GM18520 (cell line): ENCODE measurements around the gene SCGB1C1.
A peak's percentile ranks its signal among the peaks of the same experiment; 100 is the strongest.

Experiments
- ATAC-seq: cut with Tn5 transposase; IDR thresholded peaks from one replicate; pipeline ENCODE4 v1.9.1; 2021; ENCODE audit not compliant: unreplicated experiment

Gene SCGB1C1

DNA sequence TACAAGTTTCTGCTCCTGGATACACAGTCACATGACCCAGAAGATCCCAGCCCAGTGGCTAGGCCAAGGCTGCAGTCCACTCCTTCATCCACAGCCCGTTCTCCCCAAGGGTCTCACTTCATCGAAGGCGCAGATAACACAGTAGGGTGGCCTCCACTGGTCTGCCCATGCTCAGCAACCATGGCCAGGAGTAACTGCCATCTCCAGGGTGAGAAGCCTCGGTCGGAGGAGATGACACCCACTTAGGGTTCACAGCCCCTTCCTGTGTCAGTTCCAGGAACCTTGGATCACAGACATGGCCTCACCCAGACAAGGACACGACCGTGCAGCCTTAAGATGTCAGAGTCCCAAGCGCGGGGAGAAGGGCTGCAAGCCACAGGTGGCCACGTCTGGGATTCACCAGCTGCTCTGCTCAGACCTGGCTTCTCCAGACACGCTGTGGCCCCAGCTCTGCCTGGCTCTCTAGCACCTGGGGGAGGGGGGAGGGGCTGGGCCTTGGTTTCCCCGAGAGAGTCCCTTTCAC lies 11.8 kb downstream of the SCGB1C1 start:
- no peak for ATAC-seq

- no peak for ATAC-seq
Observed at GRCh38 chr11:205221-206001, 12.5 kb downstream of the SCGB1C1 start.

DNA sequence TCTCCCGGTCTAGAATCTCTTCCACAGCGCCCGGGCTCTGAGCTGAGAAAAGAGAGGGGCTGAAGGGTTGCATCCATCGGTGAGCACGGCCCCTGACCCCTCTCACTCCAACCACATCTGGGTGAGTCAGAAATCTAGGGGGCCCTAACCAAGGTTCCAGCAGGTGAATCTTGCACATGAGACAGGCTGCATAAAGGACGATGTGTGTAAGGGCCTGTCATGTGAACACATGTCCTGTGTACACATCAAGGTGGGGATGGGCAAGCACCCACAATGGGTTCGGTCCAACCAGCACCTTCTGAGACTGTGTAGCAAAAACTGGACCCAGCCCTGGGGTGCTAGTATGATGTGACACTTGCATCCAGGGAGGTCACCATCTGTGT lies 13.1 kb downstream of the SCGB1C1 start:
- no peak for ATAC-seq

DNA sequence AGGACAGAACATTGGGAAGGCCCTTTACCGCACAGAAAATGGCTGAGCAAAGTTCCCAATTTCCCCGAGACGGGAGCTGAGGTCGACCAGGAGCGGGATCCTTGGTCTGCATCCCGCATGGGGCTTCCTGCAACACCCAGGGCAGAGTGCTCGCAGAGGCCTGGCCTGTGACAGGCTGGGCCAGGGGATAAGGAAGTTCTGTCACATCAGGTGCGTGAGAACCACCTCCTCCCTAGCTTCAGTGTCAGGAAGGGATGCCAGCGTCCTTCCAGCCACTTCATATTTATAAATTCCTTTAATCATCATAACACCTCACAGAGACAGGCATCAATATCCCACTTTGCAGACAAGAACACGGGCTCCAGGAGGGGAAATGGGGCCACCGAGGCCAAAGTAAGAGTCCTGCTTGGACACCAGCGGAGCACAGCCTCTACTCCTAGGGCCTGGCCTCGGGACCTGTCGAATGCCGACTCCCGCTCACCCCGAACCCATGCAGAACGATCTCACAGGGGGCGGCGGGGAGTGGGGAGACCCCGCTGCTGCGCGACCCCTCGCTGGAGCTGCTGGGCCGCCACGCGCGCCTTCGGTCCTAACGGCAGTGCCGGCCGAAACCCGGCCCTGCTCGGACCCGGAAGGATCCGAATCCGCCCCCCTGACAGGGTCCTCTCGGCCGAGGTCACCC lies 13.8 kb downstream of the SCGB1C1 start:
- peak; percentile 6 for ATAC-seq

DNA sequence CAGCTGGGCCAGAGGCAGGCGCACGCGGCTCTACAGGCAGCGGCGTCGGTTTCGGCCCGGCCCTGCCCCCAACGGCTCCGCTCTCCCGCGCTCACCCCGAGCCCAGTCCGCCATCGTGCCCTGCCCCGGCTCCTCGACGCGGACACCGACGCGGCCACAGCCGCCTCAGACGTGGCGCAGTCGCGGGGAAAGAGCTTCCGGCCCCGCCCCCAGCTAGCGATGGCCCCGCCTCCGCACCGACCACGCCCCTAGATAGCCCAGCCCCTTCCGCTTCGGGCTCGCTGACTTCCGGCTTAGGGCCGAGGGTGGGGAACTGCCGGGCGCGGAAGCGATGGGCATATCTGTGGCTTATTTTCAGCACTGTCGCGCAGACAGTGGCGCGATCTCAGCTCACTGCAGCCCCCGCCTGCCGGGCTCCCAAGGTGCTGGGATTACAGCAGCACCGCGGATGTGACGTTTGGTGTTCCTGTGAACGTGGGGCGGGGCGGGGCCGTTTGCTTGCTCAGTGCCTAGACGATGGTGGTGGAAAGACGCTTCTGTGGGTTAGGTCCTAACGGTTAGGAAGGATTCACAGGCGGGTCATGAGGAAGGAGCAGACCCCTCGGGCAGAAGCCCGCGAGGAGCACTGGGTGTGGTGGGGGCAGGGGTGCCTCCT lies 14.5 kb downstream of the SCGB1C1 start, which contains the start of the genes BET1L and RIC8A:
Gene BET1L (minus strand): TSS at position 192 of the 655 bp plus-strand sequence. CDS start 78 bp downstream, at position 114.
Gene RIC8A (plus strand): TSS at position 501 of the 655 bp plus-strand sequence. CDS start 1,147 bp downstream, outside the sequence.
- peak; percentile 77 for ATAC-seq

GRCh38 chr11:207863-208180 lies 14.9 kb downstream of the SCGB1C1 start:
- ATAC-seq, result no peak

DNA sequence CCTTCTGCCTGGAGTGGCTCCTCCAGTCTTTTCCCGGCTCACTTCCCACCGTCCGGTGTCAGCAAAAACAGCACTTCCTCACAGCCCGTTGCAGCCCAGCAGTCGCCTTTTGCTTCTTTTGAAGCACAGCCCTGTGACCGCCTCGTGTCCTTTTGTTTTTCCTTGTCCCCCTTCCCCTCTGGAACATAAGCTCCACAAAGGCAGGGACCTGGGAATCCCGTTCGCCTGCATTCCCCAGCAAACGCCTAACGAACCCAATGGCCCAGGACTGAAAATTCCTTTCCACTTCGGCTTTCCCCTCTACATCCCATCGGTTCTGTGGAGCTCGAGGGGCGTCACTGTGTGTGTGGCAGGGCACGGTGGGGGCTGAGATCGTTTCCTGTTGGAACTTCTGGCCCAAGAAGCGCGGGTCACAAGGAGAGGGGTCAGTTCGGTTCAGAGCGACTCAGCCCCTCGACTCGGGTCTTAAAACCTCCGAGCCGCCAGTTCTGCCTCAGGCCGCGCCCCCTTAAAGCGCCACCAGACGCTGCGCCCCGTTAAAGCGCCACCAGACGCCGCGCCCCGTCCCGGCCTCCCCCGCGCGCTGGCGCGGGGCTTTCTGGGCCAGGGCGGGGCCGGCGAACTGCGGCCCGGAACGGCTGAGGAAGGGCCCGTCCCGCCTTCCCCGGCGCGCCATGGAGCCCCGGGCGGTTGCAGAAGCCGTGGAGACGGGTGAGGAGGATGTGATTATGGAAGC lies 15.5 kb downstream of the SCGB1C1 start:
- no peak for ATAC-seq

GRCh38 chr11:208917-209260 lies 16.0 kb downstream of the SCGB1C1 start:
- ATAC-seq, result no peak

DNA sequence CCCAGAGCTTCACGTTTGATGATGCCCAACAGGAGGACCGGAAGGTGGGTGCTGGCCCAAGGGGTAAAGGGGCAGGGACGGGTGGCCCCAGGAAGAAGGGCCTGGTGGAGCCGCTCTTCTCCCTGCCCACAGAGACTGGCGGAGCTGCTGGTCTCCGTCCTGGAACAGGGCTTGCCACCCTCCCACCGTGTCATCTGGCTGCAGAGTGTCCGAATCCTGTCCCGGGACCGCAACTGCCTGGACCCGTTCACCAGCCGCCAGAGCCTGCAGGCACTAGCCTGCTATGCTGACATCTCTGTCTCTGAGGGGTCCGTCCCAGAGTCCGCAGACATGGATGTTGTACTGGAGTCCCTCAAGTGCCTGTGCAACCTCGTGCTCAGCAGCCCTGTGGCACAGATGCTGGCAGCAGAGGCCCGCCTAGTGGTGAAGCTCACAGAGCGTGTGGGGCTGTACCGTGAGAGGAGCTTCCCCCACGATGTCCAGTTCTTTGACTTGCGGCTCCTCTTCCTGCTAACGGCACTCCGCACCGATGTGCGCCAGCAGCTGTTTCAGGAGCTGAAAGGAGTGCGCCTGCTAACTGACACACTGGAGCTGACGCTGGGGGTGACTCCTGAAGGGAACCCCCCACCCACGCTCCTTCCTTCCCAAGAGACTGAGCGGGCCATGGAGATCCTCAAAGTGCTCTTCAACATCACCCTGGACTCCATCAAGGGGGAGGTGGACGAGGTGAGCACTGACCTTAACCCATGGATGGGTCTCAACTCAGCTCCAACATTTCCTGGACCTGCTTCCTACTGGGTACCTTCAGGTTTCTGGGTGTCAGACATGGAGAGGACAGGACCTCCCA lies 16.6 kb downstream of the SCGB1C1 start:
- ATAC-seq, result no peak

DNA sequence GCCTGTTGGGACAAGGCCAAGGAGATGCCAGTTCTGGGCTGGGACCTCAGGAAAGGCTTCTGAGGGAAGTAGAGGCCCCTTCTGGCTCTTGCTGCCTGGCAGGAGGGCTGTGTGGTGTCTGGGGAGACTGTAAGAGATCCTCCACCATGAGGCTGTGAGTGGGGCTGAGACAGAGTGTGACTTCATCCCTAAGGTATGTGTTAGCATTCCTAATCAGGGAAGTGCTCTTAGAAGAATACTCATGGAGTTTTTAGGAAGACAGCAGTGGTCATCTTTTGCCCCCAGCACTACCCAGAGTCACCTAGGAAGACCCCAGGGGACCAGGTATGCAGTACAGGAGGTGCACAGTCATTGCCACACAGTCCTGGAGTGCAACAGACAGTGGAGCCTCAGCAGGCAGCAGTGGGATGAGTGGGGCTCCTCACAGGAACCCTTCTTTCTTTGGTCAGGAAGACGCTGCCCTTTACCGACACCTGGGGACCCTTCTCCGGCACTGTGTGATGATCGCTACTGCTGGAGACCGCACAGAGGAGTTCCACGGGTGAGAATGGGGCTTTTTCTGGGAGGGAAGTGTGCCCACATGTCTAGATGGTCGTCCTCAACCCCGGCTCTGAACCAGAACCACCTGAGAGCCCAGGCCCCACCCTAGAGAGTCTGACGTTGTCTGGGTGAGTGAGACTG lies 17.4 kb downstream of the SCGB1C1 start:
- no peak for ATAC-seq

DNA sequence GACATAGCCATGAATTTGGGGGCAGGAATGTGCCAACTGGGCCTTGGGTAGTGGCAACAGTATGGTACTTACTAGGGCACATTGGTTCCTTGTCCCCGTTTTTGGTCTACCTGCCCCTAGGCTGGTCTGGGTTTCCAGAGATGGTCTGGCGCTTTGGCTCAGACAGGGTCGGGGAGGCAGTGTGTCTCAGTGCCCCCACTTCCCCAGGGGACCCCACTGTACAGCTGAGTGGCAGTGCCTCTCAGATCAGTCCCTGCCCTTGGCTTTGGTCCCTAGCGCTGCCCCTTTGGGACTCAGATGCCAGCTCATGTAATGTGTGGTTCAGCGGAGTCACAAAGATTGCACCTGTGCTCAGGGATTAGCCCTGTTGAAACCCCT lies 17.9 kb downstream of the SCGB1C1 start:
- ATAC-seq, result no peak

- ATAC-seq, result no peak
Observed at GRCh38 chr11:211295-211694, 18.4 kb downstream of the SCGB1C1 start.

DNA sequence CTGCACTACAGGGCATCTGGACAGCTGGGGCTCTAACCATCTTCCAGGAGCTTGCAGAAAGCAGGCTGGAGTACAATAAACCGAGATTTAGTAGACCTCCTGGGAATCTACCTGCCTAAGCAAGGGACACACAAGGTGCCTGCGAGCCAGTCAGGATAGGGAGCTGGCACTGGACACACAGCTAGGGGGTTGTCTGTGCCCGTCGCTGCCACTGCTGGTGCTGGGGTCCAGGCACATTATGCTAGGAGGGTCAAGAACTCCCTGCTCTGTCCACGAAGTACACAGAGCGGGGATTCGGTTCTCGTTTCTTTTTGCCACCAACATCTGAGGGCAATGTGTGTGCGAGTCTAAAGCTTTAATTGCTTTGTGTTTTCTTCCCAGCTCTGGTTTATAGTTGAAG lies 18.9 kb downstream of the SCGB1C1 start:
- no peak for ATAC-seq

DNA sequence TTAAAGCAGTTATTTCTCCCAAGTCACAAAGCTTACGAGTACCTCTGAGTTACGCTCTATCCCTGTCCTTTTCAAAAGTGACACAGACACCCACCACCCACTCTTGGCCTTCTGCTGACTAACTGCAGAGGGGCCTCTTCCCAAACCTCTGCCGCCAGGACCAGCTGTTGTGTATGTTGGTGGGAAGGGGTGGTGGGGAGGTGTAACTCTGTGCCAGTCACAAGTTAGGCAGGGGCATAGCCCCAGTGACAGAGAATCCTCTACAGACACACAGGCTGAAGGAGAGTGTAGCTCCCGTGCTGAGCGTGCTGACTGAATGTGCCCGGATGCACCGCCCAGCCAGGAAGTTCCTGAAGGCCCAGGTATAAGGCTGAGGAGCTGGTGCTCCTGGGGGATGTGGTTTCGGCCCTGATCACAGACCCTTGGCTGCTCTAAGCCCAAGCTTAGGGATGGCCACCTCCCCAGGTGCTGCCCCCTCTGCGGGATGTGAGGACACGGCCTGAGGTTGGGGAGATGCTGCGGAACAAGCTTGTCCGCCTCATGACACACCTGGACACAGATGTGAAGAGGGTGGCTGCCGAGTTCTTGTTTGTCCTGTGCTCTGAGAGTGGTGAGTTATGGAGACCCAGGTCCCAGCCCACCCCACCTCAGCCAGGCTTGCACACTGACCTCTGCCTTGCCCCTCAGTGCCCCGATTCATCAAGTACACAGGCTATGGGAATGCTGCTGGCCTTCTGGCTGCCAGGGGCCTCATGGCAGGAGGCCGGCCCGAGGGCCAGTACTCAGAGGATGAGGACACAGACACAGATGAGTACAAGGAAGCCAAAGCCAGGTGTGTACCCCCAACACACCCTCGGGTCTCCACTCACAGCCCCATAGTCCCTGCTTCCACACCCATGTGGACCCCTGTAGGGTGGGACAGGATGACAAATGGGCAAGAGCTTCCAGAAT lies 19.5 kb downstream of the SCGB1C1 start:
- no peak for ATAC-seq

DNA sequence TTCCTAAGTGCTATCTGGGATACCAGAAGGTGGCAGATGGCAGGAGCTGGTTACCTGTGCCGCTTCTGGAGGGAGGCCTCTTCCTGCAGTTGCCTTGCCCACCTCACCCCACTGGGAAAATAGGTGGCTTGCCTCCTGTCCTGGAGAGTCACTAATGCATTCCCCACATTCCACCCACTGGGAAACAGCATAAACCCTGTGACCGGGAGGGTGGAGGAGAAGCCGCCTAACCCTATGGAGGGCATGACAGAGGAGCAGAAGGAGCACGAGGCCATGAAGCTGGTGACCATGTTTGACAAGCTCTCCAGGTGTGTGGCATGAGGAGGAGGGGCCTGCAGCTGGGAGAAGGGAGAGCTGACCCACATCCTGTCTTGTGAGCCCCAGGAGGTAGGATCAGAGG lies 20.2 kb downstream of the SCGB1C1 start:
- no peak for ATAC-seq

GRCh38 chr11:214083-214482 lies 21.2 kb downstream of the SCGB1C1 start:
- no peak for ATAC-seq

DNA sequence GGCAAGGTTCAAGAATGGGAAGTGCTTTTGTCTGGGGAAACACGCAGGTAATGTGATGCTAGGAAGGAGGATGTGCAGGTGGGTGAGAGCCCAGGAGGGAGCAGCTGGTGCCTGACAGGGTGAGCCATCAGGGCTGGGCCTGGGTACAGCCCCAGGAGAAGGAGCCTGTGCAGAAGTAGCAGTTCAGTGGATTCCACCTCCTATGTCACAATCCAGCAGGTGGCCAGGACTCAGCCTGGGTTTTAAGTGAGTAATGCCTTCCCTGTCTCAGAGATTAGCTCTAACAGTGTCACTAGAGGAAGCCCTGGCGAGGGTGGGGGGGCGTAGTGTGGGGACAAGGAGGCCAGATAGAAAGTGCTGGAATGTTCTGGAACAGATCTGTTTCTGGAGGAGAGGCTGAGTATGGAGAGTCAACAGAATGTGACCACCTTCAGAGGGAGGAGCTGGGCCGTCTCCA lies 22.7 kb downstream of the SCGB1C1 start:
- ATAC-seq, result no peak
